ENCODE measurements around the gene SMOC1. TPM values are rescaled to one million over a fixed set of nuclear protein-coding genes. Genes with fewer than 3 reads are reported as not detected.

Gene SMOC1
- total and polyA plus RNA-seq, 2 experiments from 2014 or later, result 0.70 to 3.5 TPM

GRCh38 chr14:69945912-69946311, 66.7 kb downstream of the SMOC1 start:
- H3K36me3 ChIP-seq (ENCODE audit: low read depth), result no peaks in the 10 kb centered on the region
- H3K9me3 ChIP-seq (ENCODE audit: low read depth), result peaks cover 8% of the 10 kb centered on the region
- no peak overlapping the region for H3K27ac ChIP-seq
- DNase-seq, result no peak
- H3K79me2 ChIP-seq (ENCODE audit: insufficient read depth), result no peaks in the 10 kb centered on the region
- H3F3A ChIP-seq (ENCODE audit: insufficient read depth), result no peaks in the 10 kb centered on the region
- in situ Hi-C loops (cut with MboI), result no loop called here
- H3K27me3 ChIP-seq (replicated peaks; ENCODE audit: insufficient read depth), result no peaks in the 10 kb centered on the region
- H4K20me1 ChIP-seq (ENCODE audit: insufficient read depth), result no peaks in the 10 kb centered on the region
- H3K4me3 ChIP-seq, result no peak overlapping the region
- H3K4me2 ChIP-seq (ENCODE audit: unreplicated experiment), result no peak overlapping the region
- H3K4me1 ChIP-seq (ENCODE audit: insufficient read depth), result no peaks in the 10 kb centered on the region
- no peak overlapping the region for H2AFZ ChIP-seq
- H3K9me2 ChIP-seq (ENCODE audit: insufficient read depth), result no peaks in the 10 kb centered on the region
- H3K9ac ChIP-seq, result no peak overlapping the region
- TF ChIP-seq EZH2phosphoT487 (IDR thresholded peaks at IDR 0.05; ENCODE audit: insufficient read depth, low read depth) (no peak), EZH2 (IDR thresholded peaks at IDR 0.05; ENCODE audit: insufficient read depth, poor library complexity, severe bottlenecking) (no peak)

DNA sequence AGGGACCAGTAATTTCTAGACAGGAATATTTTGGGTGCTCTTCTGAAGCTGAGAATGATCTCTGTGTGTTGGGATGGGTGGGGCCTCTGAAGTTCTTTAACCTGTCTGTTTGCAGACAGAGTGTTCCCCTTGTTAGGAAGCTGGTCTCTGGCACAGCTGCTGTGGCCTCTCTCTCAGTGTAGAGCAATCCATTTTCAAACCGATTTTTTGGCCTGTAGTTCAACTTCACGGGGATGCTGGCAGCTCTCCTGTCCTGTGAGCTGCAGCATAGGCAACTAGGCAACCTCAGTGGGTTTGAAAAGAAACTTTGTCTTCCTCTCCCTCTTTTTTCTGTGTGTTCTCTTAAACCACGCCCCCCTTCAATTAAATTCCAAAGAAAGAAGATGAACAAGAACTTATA, 69.1 kb downstream of the SMOC1 start:
- Histone ChIP-seq H3K36me3 (ENCODE audit: low read depth) (no peaks in the 10 kb centered on the region), H3K4me3 (no peak overlapping the region), H3K27me3 (replicated peaks; ENCODE audit: insufficient read depth) (no peaks in the 10 kb centered on the region), H4K20me1 (ENCODE audit: insufficient read depth) (no peaks in the 10 kb centered on the region), H3K79me2 (ENCODE audit: insufficient read depth) (no peaks in the 10 kb centered on the region), H3K27ac (no peak overlapping the region), H3K9me2 (ENCODE audit: insufficient read depth) (no peaks in the 10 kb centered on the region), H3K9ac (no peak overlapping the region), H3F3A (ENCODE audit: insufficient read depth) (no peaks in the 10 kb centered on the region), H2AFZ (no peak overlapping the region), H3K4me1 (ENCODE audit: insufficient read depth) (no peaks in the 10 kb centered on the region), H3K4me2 (ENCODE audit: unreplicated experiment) (no peak overlapping the region), H3K9me3 (ENCODE audit: low read depth) (peaks cover 8% of the 10 kb centered on the region)
- no peak for TF ChIP-seq EZH2phosphoT487 (IDR thresholded peaks at IDR 0.05; ENCODE audit: insufficient read depth, low read depth)
- TF ChIP-seq EZH2 (IDR thresholded peaks at IDR 0.05; ENCODE audit: insufficient read depth, poor library complexity, severe bottlenecking), result no peak
- in situ Hi-C loops (cut with MboI), result no loop called here
- WGBS, 2 experiments (ENCODE audit: low coverage in 1 of 2, low lambda C conversion rate in 2 of 2, missing lambda C conversion rate in 2 of 2), result 6 to 10% methylated on average over 3 of the region's 3 CpGs
- no peak for DNase-seq

- no peak overlapping the region for H3K4me2 ChIP-seq (ENCODE audit: unreplicated experiment)
- no peak overlapping the region for H3K4me3 ChIP-seq
- DNase-seq, result no peak
- H3K79me2 ChIP-seq (ENCODE audit: insufficient read depth), result no peaks in the 10 kb centered on the region
- H3K4me1 ChIP-seq (ENCODE audit: insufficient read depth), result no peaks in the 10 kb centered on the region
- in situ Hi-C loops (cut with MboI), result no loop called here
- 29 to 43% methylated on average over 3 of the region's 3 CpGs for WGBS, 2 experiments (ENCODE audit: low coverage in 1 of 2, low lambda C conversion rate in 2 of 2, missing lambda C conversion rate in 2 of 2)
- H4K20me1 ChIP-seq (ENCODE audit: insufficient read depth), result no peaks in the 10 kb centered on the region
- no peaks in the 10 kb centered on the region for H3K9me2 ChIP-seq (ENCODE audit: insufficient read depth)
- no peaks in the 10 kb centered on the region for H3K36me3 ChIP-seq (ENCODE audit: low read depth)
- H3K9me3 ChIP-seq (ENCODE audit: low read depth), result no peaks in the 10 kb centered on the region
- H2AFZ ChIP-seq, result no peak overlapping the region
- H3F3A ChIP-seq (ENCODE audit: insufficient read depth), result no peaks in the 10 kb centered on the region
- no peak overlapping the region for H3K27ac ChIP-seq
- no peak overlapping the region for H3K9ac ChIP-seq
- H3K27me3 ChIP-seq (replicated peaks; ENCODE audit: insufficient read depth), result no peaks in the 10 kb centered on the region
- TF ChIP-seq EZH2 (IDR thresholded peaks at IDR 0.05; ENCODE audit: insufficient read depth, poor library complexity, severe bottlenecking) (no peak), EZH2phosphoT487 (IDR thresholded peaks at IDR 0.05; ENCODE audit: insufficient read depth, low read depth) (no peak)
Observed at GRCh38 chr14:69951263-69951662, 72.0 kb downstream of the SMOC1 start.

DNA sequence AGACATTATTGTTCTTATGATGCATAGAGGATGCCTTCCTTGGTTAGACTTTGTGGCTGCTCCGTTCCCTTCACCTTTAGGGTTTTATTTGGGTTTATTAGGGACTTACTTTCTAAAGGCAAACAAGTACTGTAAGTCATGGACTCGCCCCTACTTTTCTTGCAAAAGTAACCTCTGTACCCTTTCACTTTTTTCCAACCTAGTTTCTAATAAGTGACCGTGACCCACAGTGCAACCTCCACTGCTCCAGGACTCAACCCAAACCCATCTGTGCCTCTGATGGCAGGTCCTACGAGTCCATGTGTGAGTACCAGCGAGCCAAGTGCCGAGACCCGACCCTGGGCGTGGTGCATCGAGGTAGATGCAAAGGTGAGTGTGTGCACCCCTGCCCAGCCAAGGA, 72.7 kb downstream of the SMOC1 start:
- Histone ChIP-seq H3K9ac (no peak overlapping the region), H3K4me1 (ENCODE audit: insufficient read depth) (no peaks in the 10 kb centered on the region), H3K79me2 (ENCODE audit: insufficient read depth) (no peaks in the 10 kb centered on the region), H3K9me3 (ENCODE audit: low read depth) (no peaks in the 10 kb centered on the region), H3K27me3 (replicated peaks; ENCODE audit: insufficient read depth) (no peaks in the 10 kb centered on the region), H3K4me2 (ENCODE audit: unreplicated experiment) (no peak overlapping the region), H3K36me3 (ENCODE audit: low read depth) (no peaks in the 10 kb centered on the region), H3K27ac (no peak overlapping the region), H3K9me2 (ENCODE audit: insufficient read depth) (no peaks in the 10 kb centered on the region), H4K20me1 (ENCODE audit: insufficient read depth) (no peaks in the 10 kb centered on the region), H2AFZ (no peak overlapping the region), H3K4me3 (no peak overlapping the region), H3F3A (ENCODE audit: insufficient read depth) (no peaks in the 10 kb centered on the region)
- 23 to 29% methylated on average over 9 of the region's 9 CpGs for WGBS, 2 experiments (ENCODE audit: low coverage in 1 of 2, low lambda C conversion rate in 2 of 2, missing lambda C conversion rate in 2 of 2)
- no peak for DNase-seq
- in situ Hi-C loops (cut with MboI), result no loop called here
- TF ChIP-seq EZH2 (IDR thresholded peaks at IDR 0.05; ENCODE audit: insufficient read depth, poor library complexity, severe bottlenecking) (no peak), EZH2phosphoT487 (IDR thresholded peaks at IDR 0.05; ENCODE audit: insufficient read depth, low read depth) (no peak)

DNA sequence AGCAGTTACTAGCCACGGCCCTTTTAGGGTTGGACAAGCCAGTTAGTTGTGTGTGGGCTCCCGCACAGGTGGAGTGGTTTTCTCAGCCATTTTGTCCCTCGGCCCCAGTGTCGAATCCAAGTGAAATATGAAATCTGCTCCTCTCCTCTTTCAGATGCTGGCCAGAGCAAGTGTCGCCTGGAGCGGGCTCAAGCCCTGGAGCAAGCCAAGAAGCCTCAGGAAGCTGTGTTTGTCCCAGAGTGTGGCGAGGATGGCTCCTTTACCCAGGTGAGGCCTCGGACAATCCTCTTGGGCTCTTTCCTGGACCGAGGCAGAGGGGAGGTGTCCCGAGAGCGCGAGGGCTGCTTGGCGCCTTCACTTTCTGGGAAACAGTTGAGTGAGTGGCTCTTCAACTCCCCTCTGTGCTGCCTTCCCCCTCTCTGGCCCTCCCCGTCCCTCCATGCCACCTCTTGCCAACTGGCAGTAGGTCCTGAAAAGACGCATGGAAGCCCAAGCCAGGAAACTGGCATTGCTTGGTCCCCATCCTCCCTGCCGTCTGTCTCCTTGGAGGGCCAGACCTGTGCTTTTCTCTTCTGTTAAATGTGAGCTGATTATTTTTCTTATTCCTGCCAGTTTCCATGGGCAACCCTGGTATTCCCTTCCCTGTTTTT, 74.2 kb downstream of the SMOC1 start:
- Histone ChIP-seq H3F3A (ENCODE audit: insufficient read depth) (no peaks in the 10 kb centered on the region), H3K4me3 (no peak overlapping the region), H3K9me3 (ENCODE audit: low read depth) (no peaks in the 10 kb centered on the region), H2AFZ (no peak overlapping the region), H3K4me2 (ENCODE audit: unreplicated experiment) (no peak overlapping the region), H3K36me3 (ENCODE audit: low read depth) (no peaks in the 10 kb centered on the region), H3K27ac (no peak overlapping the region), H3K9me2 (ENCODE audit: insufficient read depth) (no peaks in the 10 kb centered on the region), H3K79me2 (ENCODE audit: insufficient read depth) (no peaks in the 10 kb centered on the region), H3K27me3 (replicated peaks; ENCODE audit: insufficient read depth) (no peaks in the 10 kb centered on the region), H3K4me1 (ENCODE audit: insufficient read depth) (no peaks in the 10 kb centered on the region), H3K9ac (no peak overlapping the region), H4K20me1 (ENCODE audit: insufficient read depth) (no peaks in the 10 kb centered on the region)
- TF ChIP-seq EZH2phosphoT487 (IDR thresholded peaks at IDR 0.05; ENCODE audit: insufficient read depth, low read depth) (no peak), EZH2 (IDR thresholded peaks at IDR 0.05; ENCODE audit: insufficient read depth, poor library complexity, severe bottlenecking) (no peak)
- DNase-seq, result no peak
- 42 to 51% methylated on average over 13 to 16 of the region's 16 CpGs for WGBS, 2 experiments (ENCODE audit: low coverage in 1 of 2, low lambda C conversion rate in 2 of 2, missing lambda C conversion rate in 2 of 2)
- in situ Hi-C loops (cut with MboI), result no loop called here

Data from GM23248 (cell line).